Measurements from ENCODE around the gene TBX21.

- TF ChIP-seq POLR2A (conservative IDR thresholded peaks at IDR 0.05) (no peak), ZNF274 (IDR thresholded peaks at IDR 0.05; ENCODE audit: borderline replicate concordance, low read depth, low read length) (no peak), NR1H2 (CRISPR knock-in tag; IDR thresholded peaks at IDR 0.05) (no peak), CAMTA2 (CRISPR knock-in tag; conservative IDR thresholded peaks at IDR 0.05) (no peak), DPF2 (IDR thresholded peaks at IDR 0.05) (no peak), ZNF707 (CRISPR knock-in tag; conservative IDR thresholded peaks at IDR 0.05) (no peak), BDP1 (IDR thresholded peaks at IDR 0.05; ENCODE audit: insufficient read depth, insufficient read length) (no peak), EZH2 (IDR thresholded peaks at IDR 0.05; ENCODE audit: borderline replicate concordance, low read depth, low read length) (no peak), IRF2 (CRISPR knock-in tag; IDR thresholded peaks at IDR 0.05) (no peak)
Observed at GRCh38 chr17:47733047-47733673, at the start of gene TBX21.

Data from K562 (cell line).